Keratinocyte (primary cell): Measurements from ENCODE around the gene SAMD5. TPM values are rescaled to one million over a fixed set of nuclear protein-coding genes. Genes with fewer than 3 reads are reported as not detected.

ENCODE experiments used
- DNase-seq: peaks from one replicate; pipeline ENCODE4 v3.0.0-alpha.2; 2011; ENCODE audit warnings: low read depth, missing footprints, low spot score
- FAIRE-seq: peaks from 2 replicates; lab custom pipeline; 2011; peaks lifted over from hg19 to GRCh38; lab: Jason Lieb, UNC
- H2AFZ ChIP-seq: 2 replicates; pipeline ENCODE4 v1.6.0; 2012; ENCODE audit warnings: low read length, control low read depth, inconsistent platforms; ENCODE audit not compliant: control insufficient read depth
- H3K27ac ChIP-seq: 2 replicates; pipeline ENCODE4 v1.5.1; 2011; ENCODE audit warnings: low read length; ENCODE audit not compliant: control insufficient read depth, insufficient read depth
- H3K27me3 ChIP-seq: 3 replicates; pipeline ENCODE4 v1.6.0; 2011; ENCODE audit warnings: low read length; ENCODE audit not compliant: control insufficient read depth, insufficient read depth; ENCODE audit errors: extremely low read depth
- H3K36me3 ChIP-seq, 2 experiments: 2 replicates in 1 of 2; 3 replicates in 1 of 2; pipeline ENCODE4 v1.5.1; 2011; ENCODE audit warnings: low read length in 2 of 2, mild to moderate bottlenecking in 1 of 2; ENCODE audit not compliant: control insufficient read depth in 2 of 2, insufficient read depth in 2 of 2; ENCODE audit errors: extremely low read depth in 1 of 2
- H3K4me1 ChIP-seq: 3 replicates; pipeline ENCODE4 v1.5.1; 2011; ENCODE audit warnings: low read length; ENCODE audit not compliant: control insufficient read depth, insufficient read depth; ENCODE audit errors: extremely low read depth
- H3K4me2 ChIP-seq: 3 replicates; pipeline ENCODE4 v1.6.0; 2011; ENCODE audit warnings: low read depth, low read length; ENCODE audit not compliant: control insufficient read depth, insufficient read depth; ENCODE audit errors: extremely low read depth
- H3K4me3 ChIP-seq, 3 experiments: fragments of 200-600 bp in 1 of 3; sonication (generic) in 1 of 3; 2 replicates in 2 of 3; 3 replicates in 1 of 3; pipeline ENCODE4 v1.5.1; 2011 to 2016; ENCODE audit warnings: low read length in 3 of 3, mild to moderate bottlenecking in 3 of 3, control low read depth in 2 of 3, inconsistent platforms in 1 of 3, low read depth in 1 of 3, mixed read lengths in 1 of 3, mixed run types in 1 of 3, moderate library complexity in 1 of 3; ENCODE audit not compliant: control insufficient read depth in 2 of 3, insufficient read depth in 2 of 3; ENCODE audit errors: extremely low read depth in 1 of 3
- H3K79me2 ChIP-seq: 2 replicates; pipeline ENCODE4 v1.6.0; 2012; ENCODE audit warnings: low read length; ENCODE audit not compliant: control insufficient read depth, insufficient read depth
- H3K9ac ChIP-seq: 3 replicates; pipeline ENCODE4 v1.6.0; 2011; ENCODE audit warnings: low read length; ENCODE audit not compliant: control insufficient read depth, insufficient read depth; ENCODE audit errors: extremely low read depth
- H3K9me1 ChIP-seq: 3 replicates; pipeline ENCODE4 v1.6.0; 2011; ENCODE audit warnings: low read length; ENCODE audit not compliant: control insufficient read depth, insufficient read depth; ENCODE audit errors: extremely low read depth
- H3K9me3 ChIP-seq: 2 replicates; pipeline ENCODE4 v1.5.1; 2012; ENCODE audit warnings: low read depth, low read length; ENCODE audit not compliant: control insufficient read depth
- H4K20me1 ChIP-seq: 3 replicates; pipeline ENCODE4 v1.6.0; 2011; ENCODE audit warnings: low read length; ENCODE audit not compliant: control insufficient read depth, insufficient read depth; ENCODE audit errors: extremely low read depth
- EZH2 ChIP-seq: IDR thresholded peaks from one replicate; pipeline ENCODE4 v1.6.1; 2012; ENCODE audit warnings: inconsistent platforms, mild to moderate bottlenecking, low read length, moderate library complexity
- dilution Hi-C: fragments of 300-500 bp; cut with MboI; formaldehyde crosslinking; loops from one replicate; pipeline ENCODE4 v1.7.0; 2020; ENCODE audit warnings: low sequenced_read_pairs; ENCODE audit not compliant: extremely low pct_ligation_motif_present
- polyA plus RNA-seq, 5 experiments: library from polyadenylated mRNA; depleted of rRNA in 3 of 5; stranded (reverse) in 3 of 5; stranded (forward) in 1 of 5; unstranded in 1 of 5; fragments of >200 nt; gene quantifications; 1 replicate in 1 of 5; 2 replicates in 3 of 5; 3 replicates in 1 of 5; pipeline versions ENCODE4 v1.2.1 to v1.2.3, GENCODE V29; 2011 to 2012; ENCODE audit warnings: missing spikeins in 2 of 5, low read depth in 1 of 5, low replicate concordance in 1 of 5
- TF ChIP-seq, protein P1 (sequence below), 3 experiments: IDR thresholded peaks in 1 of 3; conservative IDR thresholded peaks in 1 of 3; optimal IDR thresholded peaks in 1 of 3; 2 replicates in 2 of 3; 3 replicates in 1 of 3; pipeline versions ENCODE3 to v1.5.1; 2011; ENCODE audit warnings: low read length in 3 of 3, mild to moderate bottlenecking in 3 of 3, moderate library complexity in 2 of 3, control low read depth in 1 of 3, inconsistent platforms in 1 of 3; ENCODE audit not compliant: insufficient read depth in 2 of 3; ENCODE audit errors: extremely low read depth in 1 of 3

SAMD5 gene
- polyA plus RNA-seq, 1 donor (not counting 4 experiments of a cell fraction or from before 2014, with no cell fraction given) = 1.2 TPM

DNA sequence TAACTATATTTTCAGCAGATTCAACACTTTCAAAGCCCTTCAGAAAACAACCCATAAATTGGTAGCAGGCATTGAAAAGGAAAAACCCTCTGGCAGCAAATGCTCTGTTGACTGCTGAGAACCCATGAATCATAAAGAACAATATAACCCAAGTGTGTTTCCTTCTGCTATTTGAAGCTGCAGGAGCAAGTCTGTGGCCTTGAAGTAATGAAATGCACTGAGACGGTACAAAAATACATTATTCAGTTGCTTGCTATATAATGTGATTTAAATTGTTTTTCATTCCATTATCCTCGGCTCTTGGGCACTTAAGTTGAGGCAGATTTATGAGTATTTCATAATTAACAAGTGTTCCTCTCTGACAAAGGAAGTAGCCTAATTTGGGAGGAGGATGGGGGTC lies 40.6 kb upstream of the SAMD5 start:
- dilution Hi-C loops = no loop called here
- Histone ChIP-seq H2AFZ (no peak overlapping the region), H3K79me2 (no peaks in the 10 kb centered on the region), H3K4me2 (no peak overlapping the region), H3K9me1 (no peaks in the 10 kb centered on the region), H3K27ac (no peak overlapping the region), H3K4me1 (no peaks in the 10 kb centered on the region), H3K4me3 (no peak overlapping the region), H3K36me3 (no peaks in the 10 kb centered on the region), H4K20me1 (no peaks in the 10 kb centered on the region), H3K9ac (no peak overlapping the region), H3K27me3 (no peaks in the 10 kb centered on the region), H3K9me3 (no peaks in the 10 kb centered on the region)
- no peak for TF ChIP-seq EZH2
- FAIRE-seq (no peak), DNase-seq (no peak)

DNA sequence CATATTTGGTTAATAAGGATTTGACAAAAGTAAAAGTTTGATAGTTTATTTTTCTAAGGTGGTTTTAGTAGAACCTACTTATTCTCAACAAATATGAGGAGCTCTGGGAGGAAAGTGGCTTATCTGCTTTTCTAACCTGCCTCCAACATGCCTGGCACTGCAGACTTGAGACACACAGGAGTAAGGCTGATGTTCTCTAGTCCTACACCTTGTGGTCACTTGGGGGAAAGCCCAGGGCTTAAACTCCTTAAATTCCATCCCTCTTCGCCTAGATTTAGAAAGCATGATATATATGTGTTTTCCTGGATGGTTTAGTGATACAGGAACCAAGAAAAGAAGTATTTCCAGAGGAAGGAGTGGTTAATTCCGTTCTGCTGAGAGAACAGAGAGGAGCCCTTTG lies 39.9 kb upstream of the SAMD5 start:
- Histone ChIP-seq H3K9me3 (no peaks in the 10 kb centered on the region), H3K4me3 (no peak overlapping the region), H3K27ac (no peak overlapping the region), H3K4me1 (no peaks in the 10 kb centered on the region), H3K9ac (no peak overlapping the region), H2AFZ (no peak overlapping the region), H3K79me2 (no peaks in the 10 kb centered on the region), H3K4me2 (no peak overlapping the region), H3K27me3 (no peaks in the 10 kb centered on the region), H3K9me1 (no peaks in the 10 kb centered on the region), H3K36me3 (no peaks in the 10 kb centered on the region), H4K20me1 (no peaks in the 10 kb centered on the region)
- FAIRE-seq (no peak), DNase-seq (no peak)
- dilution Hi-C loops = no loop called here
- TF ChIP-seq EZH2 = no peak
- TF ChIP-seq, protein P1, sequence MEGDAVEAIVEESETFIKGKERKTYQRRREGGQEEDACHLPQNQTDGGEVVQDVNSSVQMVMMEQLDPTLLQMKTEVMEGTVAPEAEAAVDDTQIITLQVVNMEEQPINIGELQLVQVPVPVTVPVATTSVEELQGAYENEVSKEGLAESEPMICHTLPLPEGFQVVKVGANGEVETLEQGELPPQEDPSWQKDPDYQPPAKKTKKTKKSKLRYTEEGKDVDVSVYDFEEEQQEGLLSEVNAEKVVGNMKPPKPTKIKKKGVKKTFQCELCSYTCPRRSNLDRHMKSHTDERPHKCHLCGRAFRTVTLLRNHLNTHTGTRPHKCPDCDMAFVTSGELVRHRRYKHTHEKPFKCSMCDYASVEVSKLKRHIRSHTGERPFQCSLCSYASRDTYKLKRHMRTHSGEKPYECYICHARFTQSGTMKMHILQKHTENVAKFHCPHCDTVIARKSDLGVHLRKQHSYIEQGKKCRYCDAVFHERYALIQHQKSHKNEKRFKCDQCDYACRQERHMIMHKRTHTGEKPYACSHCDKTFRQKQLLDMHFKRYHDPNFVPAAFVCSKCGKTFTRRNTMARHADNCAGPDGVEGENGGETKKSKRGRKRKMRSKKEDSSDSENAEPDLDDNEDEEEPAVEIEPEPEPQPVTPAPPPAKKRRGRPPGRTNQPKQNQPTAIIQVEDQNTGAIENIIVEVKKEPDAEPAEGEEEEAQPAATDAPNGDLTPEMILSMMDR (optimal IDR thresholded peaks at IDR 0.05 in 1 of 3, IDR thresholded peaks at IDR 0.05 in 1 of 3, conservative IDR thresholded peaks at IDR 0.05 in 1 of 3; ENCODE audit: extremely low read depth in 1 of 3, insufficient read depth in 2 of 3, low read length in 3 of 3) = no peak

GRCh38 chr6:147479857-147480256 lies 28.6 kb upstream of the SAMD5 start:
- Histone ChIP-seq H3K9ac (no peak overlapping the region), H3K4me1 (no peaks in the 10 kb centered on the region), H3K36me3 (no peaks in the 10 kb centered on the region), H2AFZ (no peak overlapping the region), H3K27ac (no peak overlapping the region), H3K27me3 (no peaks in the 10 kb centered on the region), H3K4me3 (no peak overlapping the region), H3K9me3 (no peaks in the 10 kb centered on the region), H4K20me1 (no peaks in the 10 kb centered on the region), H3K9me1 (no peaks in the 10 kb centered on the region), H3K4me2 (no peak overlapping the region), H3K79me2 (no peaks in the 10 kb centered on the region)
- DNase-seq = no peak
- TF ChIP-seq, protein P1 (optimal IDR thresholded peaks at IDR 0.05 in 1 of 3, IDR thresholded peaks at IDR 0.05 in 1 of 3, conservative IDR thresholded peaks at IDR 0.05 in 1 of 3; ENCODE audit: extremely low read depth in 1 of 3, insufficient read depth in 2 of 3, low read length in 3 of 3) = no peak
- no peak for TF ChIP-seq EZH2
- dilution Hi-C loops = no loop called here
- FAIRE-seq = peak; percentile 49
